CD14-positive monocyte (primary cell): ENCODE results near the gene PSMD14. TPM values are rescaled to one million over a fixed set of nuclear protein-coding genes. Genes with fewer than 3 reads are reported as not detected.

Source experiments
- DNase-seq, 3 donors: peaks; one replicate each; pipeline ENCODE4 v3.0.0-alpha.2; 2011 to 2022
- H2AFZ ChIP-seq: 2 replicates; pipeline ENCODE4 v1.6.0; 2012; ENCODE audit warnings: mild to moderate bottlenecking, low read depth, low read length, inconsistent platforms; ENCODE audit not compliant: insufficient read depth, poor library complexity, severe bottlenecking
- H3K27ac ChIP-seq, 2 donors: 1 replicate in 1 of 2; 2 replicates in 1 of 2; pipeline ENCODE4 v1.5.1; 2012 to 2013; ENCODE audit warnings: low read length in 2 of 2, control low read depth in 1 of 2, inconsistent platforms in 1 of 2, low read depth in 1 of 2, mild to moderate bottlenecking in 1 of 2
- H3K27me3 ChIP-seq, 2 donors: one replicate each; pipeline versions ENCODE4 v1.6.0 to v1.6.1; 2011 to 2013; ENCODE audit warnings: low read length in 2 of 2; ENCODE audit not compliant: control insufficient read depth in 2 of 2, insufficient read depth in 2 of 2
- H3K36me3 ChIP-seq, 2 donors: replicated peaks in 1 of 2; 1 replicate in 1 of 2; 2 replicates in 1 of 2; pipeline versions ENCODE4 v1.5.1 to v1.6.1; 2012 to 2013; ENCODE audit warnings: low read length in 2 of 2, control low read depth in 1 of 2, inconsistent platforms in 1 of 2, mild to moderate bottlenecking in 1 of 2; ENCODE audit not compliant: insufficient read depth in 2 of 2, control insufficient read depth in 1 of 2
- H3K4me1 ChIP-seq, 2 donors: 1 replicate in 1 of 2; 2 replicates in 1 of 2; pipeline versions ENCODE4 v1.5.1 to v1.6.1; 2012 to 2013; ENCODE audit warnings: low read length in 2 of 2, control low read depth in 1 of 2, inconsistent platforms in 1 of 2, mild to moderate bottlenecking in 1 of 2, moderate library complexity in 1 of 2; ENCODE audit not compliant: insufficient read depth in 2 of 2, control insufficient read depth in 1 of 2
- H3K4me2 ChIP-seq: replicated peaks from 2 replicates; pipeline ENCODE3; 2012; ENCODE audit warnings: low read length, moderate library complexity, mild to moderate bottlenecking; ENCODE audit not compliant: poor library complexity, severe bottlenecking; ENCODE audit errors: extremely low read depth
- H3K4me3 ChIP-seq, 3 experiments: fragments of 200-600 bp in 1 of 3; sonication (generic) in 1 of 3; replicated peaks in 1 of 3; 1 replicate in 2 of 3; 2 replicates in 1 of 3; pipeline ENCODE4 v1.5.1; 2011 to 2013; ENCODE audit warnings: low read length in 3 of 3, mild to moderate bottlenecking in 3 of 3, control low read depth in 2 of 3, low read depth in 2 of 3, inconsistent platforms in 1 of 3, moderate library complexity in 1 of 3
- H3K79me2 ChIP-seq: 2 replicates; pipeline ENCODE4 v1.6.0; 2012; ENCODE audit warnings: mild to moderate bottlenecking, control low read depth, inconsistent platforms, low read length, moderate library complexity; ENCODE audit not compliant: insufficient read depth
- H3K9ac ChIP-seq: 2 replicates; pipeline ENCODE4 v1.6.0; 2017; ENCODE audit warnings: low read length, mild to moderate bottlenecking; ENCODE audit not compliant: insufficient read depth, poor library complexity, severe bottlenecking
- H3K9me3 ChIP-seq, 2 donors: replicated peaks in 1 of 2; 1 replicate in 1 of 2; 2 replicates in 1 of 2; pipeline versions ENCODE4 v1.5.1 to v1.6.1; 2012 to 2013; ENCODE audit warnings: low read length in 2 of 2, control low read depth in 1 of 2; ENCODE audit not compliant: control insufficient read depth in 1 of 2, insufficient read depth in 1 of 2
- H4K20me1 ChIP-seq: 2 replicates; pipeline ENCODE4 v1.6.0; 2012; ENCODE audit warnings: mild to moderate bottlenecking, low read length, control low read depth, moderate library complexity; ENCODE audit not compliant: insufficient read depth
- H3K27ac Mint-ChIP-seq, 7 donors: one replicate each; pipeline ENCODE4 v1.8.0; 2020; ENCODE audit warnings: mild to moderate bottlenecking in 7 of 7, mixed read lengths in 7 of 7, moderate library complexity in 6 of 7, inconsistent platforms in 2 of 7
- H3K27me3 Mint-ChIP-seq, 3 donors: one replicate each; pipeline ENCODE4 v1.8.0; 2021 to 2022; ENCODE audit warnings: low read depth in 3 of 3, mild to moderate bottlenecking in 3 of 3, mixed read lengths in 3 of 3, moderate library complexity in 3 of 3, inconsistent platforms in 1 of 3
- H3K36me3 Mint-ChIP-seq, 2 donors: one replicate each; pipeline ENCODE4 v1.8.0; 2020; ENCODE audit warnings: mixed read lengths in 2 of 2, inconsistent platforms in 1 of 2, mild to moderate bottlenecking in 1 of 2
- H3K4me1 Mint-ChIP-seq: one replicate; pipeline ENCODE4 v1.8.0; 2020; ENCODE audit warnings: mild to moderate bottlenecking, mixed read lengths
- H3K4me3 Mint-ChIP-seq, 2 donors: one replicate each; pipeline ENCODE4 v1.8.0; 2020; ENCODE audit warnings: mild to moderate bottlenecking in 2 of 2, mixed read lengths in 2 of 2, moderate library complexity in 1 of 2
- H3K9me3 Mint-ChIP-seq, 7 donors: one replicate each; pipeline ENCODE4 v1.8.0; 2020 to 2022; ENCODE audit warnings: mixed read lengths in 7 of 7, mild to moderate bottlenecking in 6 of 7, moderate library complexity in 6 of 7, inconsistent platforms in 2 of 7
- CTCF ChIP-seq: fragments of 200-600 bp; IDR thresholded peaks from one replicate; pipeline ENCODE4 v1.8.0; 2022; ENCODE audit warnings: antibody characterized with exemption, mild to moderate bottlenecking
- WGBS: methylation state at CpG from one replicate; pipeline ENCODE4 v1.1.5; 2013; ENCODE audit warnings: missing lambda C conversion rate; ENCODE audit not compliant: insufficient coverage; 5-methylcytosine and 5-hydroxymethylcytosine counted together
- intact Hi-C, 2 donors: fragments of 100-400 bp; cut with micrococcal nuclease; formaldehyde crosslinking; loops; one replicate each; pipeline versions ENCODE4 v1.15.0 to v1.15.1; 2023
- polyA plus RNA-seq, 3 donors: library from polyadenylated mRNA; depleted of rRNA in 1 of 3; unstranded in 2 of 3; stranded (reverse) in 1 of 3; fragments of 300-500 nt in 2 of 3; fragments of >200 nt in 1 of 3; fragmentation: Illumina TruSeq in 2 of 3; gene quantifications; 1 replicate in 2 of 3; 2 replicates in 1 of 3; pipeline ENCODE4 v1.2.3, GENCODE V29; 2012 to 2021

The PSMD14 gene
- polyA plus RNA-seq, 3 donors: 8.7 to 37.8 (median 29.3) TPM

- WGBS: 3% methylated on average over 38 of the region's 49 CpGs
- H3K27me3 ChIP-seq: peaks cover 97% of the 10 kb centered on the region in 2 donors
- Mint-ChIP-seq H3K27ac (no peak overlapping the region), H3K36me3 (peaks cover 0 to 13% of the 10 kb centered on the region in 2 donors), H3K4me3 (peak overlapping the region in 1 of 2 donors; percentile 91), H3K27me3 (peaks cover 91 to 99% (median 91%) of the 10 kb centered on the region in 3 donors), H3K4me1 (peaks cover 62% of the 10 kb centered on the region), H3K9me3 (peaks cover 0 to 20% (median 11%) of the 10 kb centered on the region in 7 donors)
- no peak overlapping the region for H3K9ac ChIP-seq
- no peaks in the 10 kb centered on the region for H4K20me1 ChIP-seq
- H3K27ac ChIP-seq: no peak overlapping the region
- peak in 1 of 3 donors; percentile 28 for DNase-seq
- H3K4me1 ChIP-seq: peaks cover 35 to 42% of the 10 kb centered on the region in 2 donors
- H3K4me2 ChIP-seq: peak overlapping the region; percentile 18
- intact Hi-C loops: no loop called here
- H3K4me3 ChIP-seq: no peak overlapping the region
- H2AFZ ChIP-seq: peak overlapping the region; percentile 23
- no peaks in the 10 kb centered on the region for H3K79me2 ChIP-seq
- no peak for TF ChIP-seq CTCF
- H3K9me3 ChIP-seq: peaks cover 4 to 51% of the 10 kb centered on the region in 2 donors
- H3K36me3 ChIP-seq: no peaks in the 10 kb centered on the region
These were observed 110.8 kb downstream of the PSMD14 start for GRCh38 chr2:161418715-161419637.

GRCh38 chr2:161419638-161420190, 111.5 kb downstream of the PSMD14 start:
- Histone ChIP-seq H3K9ac (no peak overlapping the region), H2AFZ (no peak overlapping the region), H3K27me3 (peaks cover 97% of the 10 kb centered on the region in 2 donors), H3K36me3 (no peaks in the 10 kb centered on the region), H3K4me1 (peaks cover 32 to 40% of the 10 kb centered on the region in 2 donors), H4K20me1 (no peaks in the 10 kb centered on the region), H3K4me3 (no peak overlapping the region), H3K9me3 (peaks cover 4 to 55% of the 10 kb centered on the region in 2 donors), H3K4me2 (no peak overlapping the region), H3K79me2 (no peaks in the 10 kb centered on the region), H3K27ac (no peak overlapping the region)
- H3K9me3 Mint-ChIP-seq: peaks cover 0 to 25% (median 14%) of the 10 kb centered on the region in 7 donors
- no peak overlapping the region for H3K27ac Mint-ChIP-seq
- DNase-seq: no peak
- intact Hi-C loops: no loop called here
- WGBS: no CpG with 5 or more reads among the region's 3 CpGs
- H3K27me3 Mint-ChIP-seq: peaks cover 91 to 99% (median 94%) of the 10 kb centered on the region in 3 donors
- H3K36me3 Mint-ChIP-seq: peaks cover 0 to 18% of the 10 kb centered on the region in 2 donors
- peak overlapping the region in 1 of 2 donors; percentile 91 for H3K4me3 Mint-ChIP-seq
- peaks cover 64% of the 10 kb centered on the region for H3K4me1 Mint-ChIP-seq
- no peak for TF ChIP-seq CTCF
